Smooth muscle cell (in vitro differentiated cells): ENCODE results near the gene IL22RA1. TPM values are rescaled to one million over a fixed set of nuclear protein-coding genes. Genes with fewer than 3 reads are reported as not detected.

Experiments used
- DNase-seq: peaks from one replicate; lab custom pipeline; 2025; ENCODE audit not compliant: unreplicated experiment; lab: John Stamatoyannopoulos, UW
- H2AFZ ChIP-seq: fragments of 200-600 bp; sonication (generic); 2 replicates; pipeline ENCODE4 v1.6.0; 2016; ENCODE audit warnings: antibody characterized with exemption, low read depth, mild to moderate bottlenecking
- H3F3A ChIP-seq: fragments of 200-600 bp; sonication (generic); 2 replicates; pipeline ENCODE4 v1.6.0; 2017; ENCODE audit warnings: antibody characterized with exemption, low read depth
- H3K27ac ChIP-seq: fragments of 200-600 bp; sonication (generic); 2 replicates; pipeline ENCODE4 v1.5.1; 2016; ENCODE audit warnings: low read depth, mild to moderate bottlenecking
- H3K27me3 ChIP-seq: fragments of 200-600 bp; sonication (generic); 2 replicates; pipeline ENCODE4 v1.6.1; 2016; ENCODE audit warnings: low read depth, mild to moderate bottlenecking
- H3K36me3 ChIP-seq: fragments of 200-600 bp; sonication (generic); 2 replicates; pipeline ENCODE4 v1.5.1; 2016; ENCODE audit warnings: low read depth
- H3K4me1 ChIP-seq: fragments of 200-600 bp; sonication (generic); 2 replicates; pipeline ENCODE4 v1.5.1; 2016; ENCODE audit warnings: low read depth
- H3K4me2 ChIP-seq: fragments of 200-600 bp; sonication (generic); 2 replicates; pipeline ENCODE4 v1.6.0; 2016; ENCODE audit warnings: mild to moderate bottlenecking
- H3K4me3 ChIP-seq: fragments of 200-600 bp; sonication (generic); 2 replicates; pipeline ENCODE4 v1.5.1; 2016; ENCODE audit warnings: mild to moderate bottlenecking
- H3K79me2 ChIP-seq: fragments of 200-600 bp; sonication (generic); 2 replicates; pipeline ENCODE4 v1.6.0; 2016; ENCODE audit warnings: low read depth, mild to moderate bottlenecking
- H3K9ac ChIP-seq: fragments of 200-600 bp; sonication (generic); 2 replicates; pipeline ENCODE4 v1.6.0; 2016; ENCODE audit warnings: low read depth
- H3K9me3 ChIP-seq: fragments of 200-600 bp; sonication (generic); replicated peaks from 2 replicates; pipeline ENCODE4 v1.5.1; 2016; ENCODE audit warnings: low read depth
- H4K20me1 ChIP-seq: fragments of 200-600 bp; sonication (generic); 2 replicates; pipeline ENCODE4 v1.6.0; 2016; ENCODE audit warnings: low read depth
- whole genome bisulfite sequencing: methylation state at CpG from one replicate; pipeline ENCODE4 v1.1.7; 2016; ENCODE audit warnings: low lambda C conversion rate; 5-methylcytosine and 5-hydroxymethylcytosine counted together
- polyA plus RNA-seq: library from polyadenylated mRNA; unstranded; fragments of >200 nt; fragmentation: Nextera tagmentation; extraction: Ambion mirVana; gene quantifications from 2 replicates; pipeline ENCODE4 v1.2.1, GENCODE V29; 2016
- total RNA-seq: library from RNA; depleted of rRNA; stranded (reverse); fragments of >200 nt; gene quantifications from 2 replicates; pipeline ENCODE4 v1.2.3, GENCODE V29; 2014
- TF ChIP-seq, protein P1 (sequence below): fragments of 200-600 bp; sonication (generic); IDR thresholded peaks from 2 replicates; pipeline ENCODE4 v1.5.1; 2017; ENCODE audit warnings: borderline replicate concordance, mild to moderate bottlenecking, antibody characterized with exemption; ENCODE audit not compliant: insufficient read depth, poor library complexity, severe bottlenecking

IL22RA1 gene
- total and polyA plus RNA-seq, 2 experiments from 2014 or later = 0.40 TPM; not detected in 1

DNA sequence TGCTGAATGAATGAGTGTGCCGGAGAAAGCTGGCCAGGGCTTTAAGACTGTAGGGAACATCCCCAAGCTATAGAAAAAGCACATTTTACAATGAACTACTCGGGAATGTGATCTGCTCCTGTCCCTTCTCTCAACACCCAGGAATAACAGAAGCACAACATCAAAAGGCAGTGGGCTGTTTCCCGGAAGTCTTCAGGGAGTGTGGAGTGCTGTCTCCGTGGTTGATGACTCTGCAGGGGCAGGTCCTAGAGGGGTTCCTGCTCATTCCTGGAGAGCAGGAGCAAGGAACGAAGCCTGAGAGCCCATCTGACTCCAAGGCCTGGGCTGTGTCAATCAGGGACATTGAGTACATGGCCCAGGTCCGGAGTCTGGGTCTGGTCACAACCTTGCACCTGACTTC is 4.9 kb upstream of the IL22RA1 start:
- H3K9ac ChIP-seq = no peak overlapping the region
- H3K9me3 ChIP-seq = no peaks in the 10 kb centered on the region
- no peaks in the 10 kb centered on the region for H3F3A ChIP-seq
- no peak overlapping the region for H3K4me2 ChIP-seq
- no peak for DNase-seq
- no peaks in the 10 kb centered on the region for H3K36me3 ChIP-seq
- no peak overlapping the region for H2AFZ ChIP-seq
- no peaks in the 10 kb centered on the region for H4K20me1 ChIP-seq
- no peak overlapping the region for H3K27ac ChIP-seq
- H3K27me3 ChIP-seq = peaks cover 12% of the 10 kb centered on the region
- H3K4me3 ChIP-seq = no peak overlapping the region
- TF ChIP-seq, protein P1, sequence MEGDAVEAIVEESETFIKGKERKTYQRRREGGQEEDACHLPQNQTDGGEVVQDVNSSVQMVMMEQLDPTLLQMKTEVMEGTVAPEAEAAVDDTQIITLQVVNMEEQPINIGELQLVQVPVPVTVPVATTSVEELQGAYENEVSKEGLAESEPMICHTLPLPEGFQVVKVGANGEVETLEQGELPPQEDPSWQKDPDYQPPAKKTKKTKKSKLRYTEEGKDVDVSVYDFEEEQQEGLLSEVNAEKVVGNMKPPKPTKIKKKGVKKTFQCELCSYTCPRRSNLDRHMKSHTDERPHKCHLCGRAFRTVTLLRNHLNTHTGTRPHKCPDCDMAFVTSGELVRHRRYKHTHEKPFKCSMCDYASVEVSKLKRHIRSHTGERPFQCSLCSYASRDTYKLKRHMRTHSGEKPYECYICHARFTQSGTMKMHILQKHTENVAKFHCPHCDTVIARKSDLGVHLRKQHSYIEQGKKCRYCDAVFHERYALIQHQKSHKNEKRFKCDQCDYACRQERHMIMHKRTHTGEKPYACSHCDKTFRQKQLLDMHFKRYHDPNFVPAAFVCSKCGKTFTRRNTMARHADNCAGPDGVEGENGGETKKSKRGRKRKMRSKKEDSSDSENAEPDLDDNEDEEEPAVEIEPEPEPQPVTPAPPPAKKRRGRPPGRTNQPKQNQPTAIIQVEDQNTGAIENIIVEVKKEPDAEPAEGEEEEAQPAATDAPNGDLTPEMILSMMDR = no peak
- no peaks in the 10 kb centered on the region for H3K79me2 ChIP-seq
- 76% methylated on average over 6 of the region's 6 CpGs for WGBS
- peaks cover 13% of the 10 kb centered on the region for H3K4me1 ChIP-seq

GRCh38 chr1:24147194-24147593 is 4.3 kb upstream of the IL22RA1 start:
- H3K4me1 ChIP-seq = peaks cover 13% of the 10 kb centered on the region
- H4K20me1 ChIP-seq = no peaks in the 10 kb centered on the region
- H3K9me3 ChIP-seq = no peaks in the 10 kb centered on the region
- TF ChIP-seq, protein P1 = no peak
- H3K27ac ChIP-seq = no peak overlapping the region
- no peak overlapping the region for H3K4me2 ChIP-seq
- H3K4me3 ChIP-seq = no peak overlapping the region
- H3K27me3 ChIP-seq = peaks cover 12% of the 10 kb centered on the region
- no peak for DNase-seq
- no peaks in the 10 kb centered on the region for H3K79me2 ChIP-seq
- H3K36me3 ChIP-seq = no peaks in the 10 kb centered on the region
- H3F3A ChIP-seq = no peaks in the 10 kb centered on the region
- WGBS = 95% methylated on average over 9 of the region's 9 CpGs
- no peak overlapping the region for H2AFZ ChIP-seq
- H3K9ac ChIP-seq = no peak overlapping the region

DNA sequence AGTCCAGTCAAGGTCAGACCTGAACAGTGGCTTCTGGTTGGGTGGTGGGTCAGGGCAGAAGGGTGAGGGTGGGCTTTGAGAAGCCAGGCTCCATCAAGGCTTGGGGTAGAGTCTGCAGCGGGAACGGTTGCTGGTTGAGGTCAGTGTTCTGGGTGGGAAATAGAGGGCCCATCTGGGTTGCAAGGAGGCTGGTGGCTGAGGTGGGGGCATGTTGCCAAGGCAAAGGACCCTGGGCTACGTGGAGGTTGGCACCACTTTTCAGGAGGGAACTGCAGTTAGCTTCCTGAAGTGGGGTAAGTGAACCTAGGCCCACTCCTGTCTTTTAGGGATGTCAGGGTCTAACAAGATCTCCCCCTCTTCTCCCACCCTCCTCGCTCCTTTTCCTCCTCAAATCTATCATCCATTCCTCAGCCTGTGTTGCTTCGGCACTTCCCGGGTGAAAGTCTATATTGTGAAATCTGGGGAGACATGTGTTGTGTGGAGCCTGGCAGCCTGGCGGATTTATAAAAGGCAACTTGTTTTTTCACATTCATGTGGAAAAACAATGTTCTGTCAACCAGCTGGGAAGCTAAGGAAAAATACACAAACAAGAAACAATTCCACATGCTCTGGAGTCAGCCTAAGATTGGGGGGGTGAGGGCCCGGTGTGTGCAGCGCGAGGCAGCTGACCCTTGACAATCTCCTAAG is 1.5 kb downstream of the IL22RA1 start:
- no peak overlapping the region for H3K27ac ChIP-seq
- 83% methylated on average over 10 of the region's 10 CpGs for WGBS
- H3K4me1 ChIP-seq = no peaks in the 10 kb centered on the region
- no peak overlapping the region for H3K4me2 ChIP-seq
- H3K9ac ChIP-seq = no peak overlapping the region
- no peak for DNase-seq
- H3K36me3 ChIP-seq = no peaks in the 10 kb centered on the region
- H3K79me2 ChIP-seq = no peaks in the 10 kb centered on the region
- no peaks in the 10 kb centered on the region for H4K20me1 ChIP-seq
- no peaks in the 10 kb centered on the region for H3K27me3 ChIP-seq
- no peak overlapping the region for H2AFZ ChIP-seq
- no peaks in the 10 kb centered on the region for H3K9me3 ChIP-seq
- H3F3A ChIP-seq = no peaks in the 10 kb centered on the region
- TF ChIP-seq, protein P1 = no peak
- no peak overlapping the region for H3K4me3 ChIP-seq

DNA sequence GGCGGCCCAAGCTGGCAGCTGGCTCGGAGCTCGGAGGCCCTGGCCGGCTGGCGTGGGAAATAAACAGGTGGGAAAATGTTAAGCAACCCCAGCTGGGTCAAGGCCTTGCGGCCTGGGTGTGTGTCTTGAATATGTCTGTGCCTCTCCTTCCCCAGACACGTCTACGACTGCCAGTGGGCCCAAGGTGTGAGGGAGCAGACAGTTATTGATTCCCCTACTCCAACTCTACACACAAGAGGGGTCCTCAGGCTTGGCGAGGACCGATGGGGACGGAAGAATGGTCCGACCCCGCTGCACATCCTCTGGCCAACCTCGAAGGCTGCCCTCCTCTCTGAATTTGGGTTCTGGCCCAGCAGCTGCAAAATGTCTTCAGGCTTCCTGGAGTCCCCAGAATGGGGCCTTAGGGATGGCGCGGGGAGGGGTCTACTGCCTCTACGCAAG is 2.2 kb downstream of the IL22RA1 start:
- WGBS = 86% methylated on average over 17 of the region's 17 CpGs
- H3K27ac ChIP-seq = no peak overlapping the region
- no peak overlapping the region for H3K4me2 ChIP-seq
- no peaks in the 10 kb centered on the region for H3K79me2 ChIP-seq
- H2AFZ ChIP-seq = no peak overlapping the region
- H4K20me1 ChIP-seq = no peaks in the 10 kb centered on the region
- H3K9ac ChIP-seq = no peak overlapping the region
- H3K36me3 ChIP-seq = no peaks in the 10 kb centered on the region
- no peaks in the 10 kb centered on the region for H3K9me3 ChIP-seq
- no peaks in the 10 kb centered on the region for H3F3A ChIP-seq
- TF ChIP-seq, protein P1 = no peak
- H3K27me3 ChIP-seq = no peaks in the 10 kb centered on the region
- no peaks in the 10 kb centered on the region for H3K4me1 ChIP-seq
- DNase-seq = no peak
- no peak overlapping the region for H3K4me3 ChIP-seq
